Tibial nerve (tissue), 4 donors: Measurements from ENCODE around the gene GLIPR2. TPM values are rescaled to one million over a fixed set of nuclear protein-coding genes. Genes with fewer than 3 reads are reported as not detected.
"Not testable (repeated sequence)": the region's sequence is repeated elsewhere in the genome, so short reads cannot be mapped to it uniquely, and the experiment has no call there.

Experiments used
- DNase-seq, 2 donors: peaks; one replicate each; pipeline ENCODE4 v3.0.0-alpha.2; 2019; ENCODE audit warnings: low spot score in 2 of 2
- H3K27ac ChIP-seq, 4 donors: fragments of 200-600 bp; sonication (generic) in 3 of 4; one replicate each; pipeline ENCODE4 v1.5.1; 2017 to 2019; ENCODE audit warnings: mild to moderate bottlenecking in 1 of 4
- H3K27me3 ChIP-seq, 2 donors: fragments of 200-600 bp; sonication (generic) in 1 of 2; one replicate each; pipeline versions ENCODE4 v1.5.1 to v1.6.0; 2017 to 2019
- H3K36me3 ChIP-seq, 3 donors: fragments of 200-600 bp; sonication (generic); one replicate each; pipeline ENCODE4 v1.5.1; 2018 to 2019
- H3K4me1 ChIP-seq, 4 donors: fragments of 200-600 bp; sonication (generic) in 3 of 4; one replicate each; pipeline ENCODE4 v1.5.1; 2017 to 2019
- H3K4me3 ChIP-seq, 4 donors: fragments of 200-600 bp; sonication (generic) in 3 of 4; one replicate each; pipeline ENCODE4 v1.5.1; 2017 to 2019; ENCODE audit warnings: mild to moderate bottlenecking in 1 of 4, moderate library complexity in 1 of 4
- H3K9me3 ChIP-seq, 4 donors: fragments of 200-600 bp; sonication (generic) in 3 of 4; one replicate each; pipeline ENCODE4 v1.5.1; 2017 to 2019
- EP300 ChIP-seq, 2 donors: sonication (generic); formaldehyde crosslinking; IDR thresholded peaks; one replicate each; pipeline ENCODE4 v1.6.1; 2017; ENCODE audit warnings: antibody characterized with exemption in 2 of 2, mild to moderate bottlenecking in 1 of 2
- POLR2A ChIP-seq, 2 donors: fragments of 450-650 bp; IDR thresholded peaks; one replicate each; pipeline ENCODE4 v1.6.1; 2017; ENCODE audit warnings: antibody characterized with exemption in 2 of 2, mild to moderate bottlenecking in 2 of 2, moderate library complexity in 2 of 2
- WGBS, 2 donors: methylation state at CpG; one replicate each; pipeline ENCODE4 v1.1.5; 2018; 5-methylcytosine and 5-hydroxymethylcytosine counted together
- total RNA-seq, 4 donors: library from RNA; depleted of rRNA; stranded (reverse); fragments of >200 nt; gene quantifications; one replicate each; pipeline ENCODE4 v1.1.0, GENCODE V29; 2016
- TF ChIP-seq, protein P1 (sequence below), 5 experiments: fragments of 200-600 bp in 3 of 5; fragments of 450-650 bp in 2 of 5; sonication (generic) in 3 of 5; IDR thresholded peaks; one replicate each; pipeline ENCODE4 v1.5.1; 2016 to 2019; ENCODE audit warnings: antibody characterized with exemption in 5 of 5, mild to moderate bottlenecking in 3 of 5, moderate library complexity in 2 of 5

GLIPR2 gene, protein sequence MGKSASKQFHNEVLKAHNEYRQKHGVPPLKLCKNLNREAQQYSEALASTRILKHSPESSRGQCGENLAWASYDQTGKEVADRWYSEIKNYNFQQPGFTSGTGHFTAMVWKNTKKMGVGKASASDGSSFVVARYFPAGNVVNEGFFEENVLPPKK
- total RNA-seq = 10 to 100 TPM; 18.1 to 26.4 (median 25.6) TPM

DNA sequence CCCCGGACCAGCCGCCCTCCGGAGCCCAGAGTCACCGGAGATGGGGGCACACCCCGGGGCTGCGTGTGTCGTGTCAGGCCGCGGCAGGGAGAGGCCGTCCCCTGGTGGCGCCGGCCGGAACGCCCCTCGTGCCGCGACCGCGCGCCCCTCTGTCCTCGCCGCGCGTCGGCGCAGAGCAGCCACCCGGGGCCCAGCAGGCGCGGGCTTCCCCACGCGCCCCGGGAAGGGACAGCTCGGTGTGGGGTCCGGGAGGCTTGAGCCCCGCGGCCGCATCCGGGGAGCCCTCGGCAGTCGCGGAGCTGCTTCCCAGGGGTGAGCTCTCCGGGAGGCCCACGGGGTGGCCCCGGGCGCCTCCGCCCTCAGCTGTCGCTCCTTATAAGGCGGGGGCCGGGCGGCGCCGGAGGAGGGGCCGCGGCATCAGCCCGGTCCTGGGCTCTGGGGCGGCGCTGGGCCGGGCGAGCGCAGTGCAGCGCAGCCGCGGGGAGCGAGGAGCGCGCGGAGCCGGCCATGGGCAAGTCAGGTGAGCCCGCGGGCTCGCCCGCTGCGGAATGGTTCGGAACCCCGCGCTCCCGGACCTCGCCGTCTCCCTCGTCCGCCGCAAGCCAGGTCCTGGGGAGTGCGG is at the start of gene GLIPR2:
TSS of gene GLIPR2 (plus strand) at position 462 of the 622 bp plus-strand sequence. CDS start at position 508, 46 bp downstream.
- TF ChIP-seq, protein P1, sequence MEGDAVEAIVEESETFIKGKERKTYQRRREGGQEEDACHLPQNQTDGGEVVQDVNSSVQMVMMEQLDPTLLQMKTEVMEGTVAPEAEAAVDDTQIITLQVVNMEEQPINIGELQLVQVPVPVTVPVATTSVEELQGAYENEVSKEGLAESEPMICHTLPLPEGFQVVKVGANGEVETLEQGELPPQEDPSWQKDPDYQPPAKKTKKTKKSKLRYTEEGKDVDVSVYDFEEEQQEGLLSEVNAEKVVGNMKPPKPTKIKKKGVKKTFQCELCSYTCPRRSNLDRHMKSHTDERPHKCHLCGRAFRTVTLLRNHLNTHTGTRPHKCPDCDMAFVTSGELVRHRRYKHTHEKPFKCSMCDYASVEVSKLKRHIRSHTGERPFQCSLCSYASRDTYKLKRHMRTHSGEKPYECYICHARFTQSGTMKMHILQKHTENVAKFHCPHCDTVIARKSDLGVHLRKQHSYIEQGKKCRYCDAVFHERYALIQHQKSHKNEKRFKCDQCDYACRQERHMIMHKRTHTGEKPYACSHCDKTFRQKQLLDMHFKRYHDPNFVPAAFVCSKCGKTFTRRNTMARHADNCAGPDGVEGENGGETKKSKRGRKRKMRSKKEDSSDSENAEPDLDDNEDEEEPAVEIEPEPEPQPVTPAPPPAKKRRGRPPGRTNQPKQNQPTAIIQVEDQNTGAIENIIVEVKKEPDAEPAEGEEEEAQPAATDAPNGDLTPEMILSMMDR (IDR thresholded peaks at IDR 0.05) = peak in 3 of 5 experiments; percentile 10 to 58 (median 51)
- TF ChIP-seq EP300 (IDR thresholded peaks at IDR 0.05) (peak in 1 of 2 donors; percentile 69), POLR2A (IDR thresholded peaks at IDR 0.05) (peak; percentile 59 to 87)
- Histone ChIP-seq H3K36me3 (no peaks in the 10 kb centered on the region), H3K9me3 (no peaks in the 10 kb centered on the region), H3K4me1 (peaks cover 0 to 49% (median 20%) of the 10 kb centered on the region in 4 donors), H3K27me3 (no peaks in the 10 kb centered on the region), H3K4me3 (peak within 1 kb of the TSS; percentile 68 to 95 (median 86)), H3K27ac (peak within 1 kb of the TSS; percentile 6 to 91 (median 75))
- peak; percentile 58 to 64 for DNase-seq
- WGBS, 2 donors = 0% methylated on average over 3 to 9 of the region's 83 CpGs

DNA sequence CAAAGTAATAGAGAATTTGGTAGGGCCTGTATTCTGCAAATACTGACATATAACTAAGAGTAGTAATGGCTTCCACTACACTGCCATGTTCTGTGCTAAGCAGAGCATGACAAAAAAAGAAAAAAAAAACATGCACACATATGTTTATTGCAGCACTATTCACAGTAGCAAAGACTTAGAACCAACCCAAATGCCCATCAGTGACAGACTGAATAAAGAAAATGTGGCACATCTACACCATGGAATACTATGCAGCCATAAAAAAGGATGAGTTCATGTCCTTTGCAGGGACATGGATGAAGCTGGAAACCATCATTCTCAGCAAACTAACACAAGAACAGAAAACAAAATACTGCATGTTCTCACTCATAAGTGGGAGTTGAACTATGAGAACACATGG is 49.5 kb upstream of the GLIPR2 start:
- not testable (repeated sequence) for DNase-seq

DNA sequence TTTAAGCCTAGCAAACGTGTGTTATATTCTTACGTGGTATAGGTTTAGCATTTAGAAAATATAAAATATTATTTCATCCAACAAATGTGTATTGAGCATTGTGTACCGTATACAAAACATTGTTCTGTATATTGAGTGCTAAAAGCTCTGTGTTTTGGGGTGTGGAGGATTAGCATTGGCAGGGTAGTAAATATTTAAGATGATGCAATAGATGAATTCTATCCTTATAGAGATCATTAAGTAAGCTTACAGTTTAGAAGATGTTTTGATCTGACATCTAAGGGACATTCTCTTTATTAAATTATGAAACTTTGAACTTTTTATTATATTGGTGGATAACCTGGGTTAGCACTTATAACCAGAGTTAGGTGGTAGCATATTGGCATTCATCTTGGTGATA is 48.5 kb upstream of the GLIPR2 start:
- DNase-seq = no peak
- no peaks in the 10 kb centered on the region for H3K9me3 ChIP-seq
- no peak overlapping the region for H3K4me3 ChIP-seq
- H3K4me1 ChIP-seq = peaks cover 0 to 9% (median 2%) of the 10 kb centered on the region in 4 donors
- TF ChIP-seq, protein P1 (IDR thresholded peaks at IDR 0.05) = no peak
- no peak for TF ChIP-seq EP300 (IDR thresholded peaks at IDR 0.05)
- no peak for TF ChIP-seq POLR2A (IDR thresholded peaks at IDR 0.05)
- no peak overlapping the region for H3K27ac ChIP-seq
- no peaks in the 10 kb centered on the region for H3K27me3 ChIP-seq
- H3K36me3 ChIP-seq = peaks cover 0 to 42% (median 0%) of the 10 kb centered on the region in 3 donors
- 89 to 90% methylated on average over 3 of the region's 3 CpGs for WGBS, 2 donors

More for the DNA sequence above, 49.5 kb upstream of the GLIPR2 start:
- H3K4me1 ChIP-seq, H3K9me3 ChIP-seq, H3K27ac ChIP-seq, H3K4me3 ChIP-seq, H3K27me3 ChIP-seq: not testable (repeated sequence)
- H3K36me3 ChIP-seq = peaks cover 0 to 46% (median 0%) of the 10 kb centered on the region in 3 donors

DNA sequence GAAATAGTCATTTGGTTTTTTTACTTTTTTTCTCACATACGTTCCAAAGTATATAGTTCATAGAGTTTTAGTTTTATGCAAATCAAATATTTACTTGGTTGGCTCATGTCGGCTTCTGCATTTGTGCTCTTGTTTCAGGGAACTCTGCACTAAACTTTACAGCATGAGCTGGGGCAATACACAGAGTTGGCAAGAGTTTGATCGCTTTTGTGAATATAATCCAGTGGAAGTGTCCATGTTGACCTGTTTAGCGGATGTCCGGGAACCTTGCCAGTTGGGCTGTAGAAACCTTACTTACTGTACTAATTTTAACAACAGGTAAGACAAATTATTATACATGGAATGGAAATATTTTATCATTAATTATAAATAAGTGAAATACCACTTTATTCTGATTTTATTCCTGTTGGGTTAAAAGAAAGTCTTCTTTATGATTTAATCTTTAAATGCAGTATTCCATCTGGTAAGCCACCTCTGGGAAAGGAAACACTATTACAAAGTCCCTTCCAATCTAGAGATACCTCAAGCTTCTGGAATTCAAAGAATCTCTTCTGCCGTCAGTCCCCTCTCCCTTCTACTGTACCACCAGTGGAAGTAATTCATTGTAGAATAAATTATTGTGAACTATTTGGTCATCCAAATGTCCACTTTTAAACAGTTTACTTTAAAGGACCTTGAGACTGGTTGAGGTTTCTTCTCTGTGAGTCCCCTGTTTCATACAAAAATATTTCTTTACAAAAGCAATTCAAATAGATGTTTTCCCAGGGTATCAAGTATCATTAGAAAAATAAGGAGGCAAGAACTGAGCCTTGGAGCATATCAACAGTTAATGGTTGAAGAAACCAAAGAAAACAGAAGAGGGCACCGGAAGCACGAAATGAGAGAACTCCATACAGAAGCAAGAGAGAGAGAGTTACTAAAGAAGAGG is 45.2 kb upstream of the GLIPR2 start:
- Histone ChIP-seq H3K27ac (no peak overlapping the region), H3K27me3 (no peaks in the 10 kb centered on the region), H3K4me3 (no peak overlapping the region), H3K4me1 (peaks cover 0 to 9% (median 2%) of the 10 kb centered on the region in 4 donors), H3K36me3 (peaks cover 0 to 13% (median 0%) of the 10 kb centered on the region in 3 donors), H3K9me3 (no peaks in the 10 kb centered on the region)
- WGBS, 2 donors = 30 to 35% methylated on average over 8 of the region's 8 CpGs
- DNase-seq = no peak
- TF ChIP-seq, protein P1 (IDR thresholded peaks at IDR 0.05) = no peak
- no peak for TF ChIP-seq EP300 (IDR thresholded peaks at IDR 0.05)
- no peak for TF ChIP-seq POLR2A (IDR thresholded peaks at IDR 0.05)

DNA sequence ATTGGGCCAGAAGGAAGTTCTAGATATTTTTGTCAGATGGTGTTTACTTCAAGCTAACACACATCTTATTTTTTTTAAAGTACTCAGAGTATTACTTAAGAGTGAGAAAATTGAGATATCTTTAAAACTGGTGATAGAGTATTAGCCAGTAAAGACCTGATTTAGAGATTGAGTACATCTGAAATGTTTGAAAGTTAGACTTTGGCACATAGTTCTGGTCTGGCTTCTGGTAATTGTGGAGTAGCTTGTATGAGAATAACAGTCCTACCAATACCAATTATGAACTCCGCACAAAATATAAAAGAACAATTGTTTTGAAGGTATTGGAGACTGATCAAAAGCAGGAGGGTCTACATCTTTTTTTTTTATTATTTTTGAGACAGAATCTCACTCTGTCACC is 44.5 kb upstream of the GLIPR2 start:
- H3K4me3 ChIP-seq = no peak overlapping the region
- no peaks in the 10 kb centered on the region for H3K9me3 ChIP-seq
- no peaks in the 10 kb centered on the region for H3K27me3 ChIP-seq
- H3K27ac ChIP-seq = no peak overlapping the region
- WGBS, 2 donors = 73 to 79% methylated on average over 1 of the region's 1 CpG
- peaks cover 0 to 9% (median 2%) of the 10 kb centered on the region in 4 donors for H3K4me1 ChIP-seq
- DNase-seq = no peak
- TF ChIP-seq EP300 (IDR thresholded peaks at IDR 0.05) (no peak), POLR2A (IDR thresholded peaks at IDR 0.05) (no peak)
- TF ChIP-seq, protein P1 (IDR thresholded peaks at IDR 0.05) = no peak
- peaks cover 0 to 6% (median 0%) of the 10 kb centered on the region in 3 donors for H3K36me3 ChIP-seq
